ENCODE data around the gene TRAPPC10.

Gene TRAPPC10

DNA sequence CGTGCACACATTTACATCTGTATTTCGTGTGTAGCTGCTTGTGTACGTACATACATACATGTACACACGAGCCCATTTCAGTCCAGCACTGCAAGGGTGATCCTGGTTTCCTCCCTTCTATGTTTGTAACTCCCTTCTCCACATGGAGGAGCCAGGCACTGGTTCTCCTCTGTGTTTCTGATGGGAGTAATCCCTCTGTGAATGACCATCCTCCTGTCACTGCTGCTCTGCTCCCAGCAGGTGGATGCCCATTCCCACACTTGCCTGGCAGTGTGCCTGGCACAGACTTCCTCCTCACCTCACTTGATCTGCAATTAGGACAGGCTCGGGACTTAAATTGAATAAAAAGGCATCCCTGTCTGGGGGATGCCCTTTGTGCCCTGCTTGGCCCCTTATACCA, 37.1 kb downstream of the TRAPPC10 start:
- H3K4me3 ChIP-seq (ENCODE audit: low read depth in 1 of 2, low read length in 2 of 2), result no peak overlapping the region
- H3K36me3 ChIP-seq (ENCODE audit: control insufficient read depth in 1 of 2, insufficient read depth in 2 of 2, low read length in 2 of 2), result peaks cover 7 to 15% of the 10 kb centered on the region in 2 donors
- H3K4me1 ChIP-seq (ENCODE audit: control insufficient read depth in 1 of 2, insufficient read depth in 2 of 2, low read length in 2 of 2), result peaks cover 3 to 26% of the 10 kb centered on the region in 2 donors
- H3K9me3 ChIP-seq (ENCODE audit: control insufficient read depth in 1 of 2, low read length in 2 of 2), result no peaks in the 10 kb centered on the region
- H3K27me3 ChIP-seq (ENCODE audit: low read depth, low read length), result no peaks in the 10 kb centered on the region
- no peak overlapping the region for H3K27ac ChIP-seq (ENCODE audit: low read length)

DNA sequence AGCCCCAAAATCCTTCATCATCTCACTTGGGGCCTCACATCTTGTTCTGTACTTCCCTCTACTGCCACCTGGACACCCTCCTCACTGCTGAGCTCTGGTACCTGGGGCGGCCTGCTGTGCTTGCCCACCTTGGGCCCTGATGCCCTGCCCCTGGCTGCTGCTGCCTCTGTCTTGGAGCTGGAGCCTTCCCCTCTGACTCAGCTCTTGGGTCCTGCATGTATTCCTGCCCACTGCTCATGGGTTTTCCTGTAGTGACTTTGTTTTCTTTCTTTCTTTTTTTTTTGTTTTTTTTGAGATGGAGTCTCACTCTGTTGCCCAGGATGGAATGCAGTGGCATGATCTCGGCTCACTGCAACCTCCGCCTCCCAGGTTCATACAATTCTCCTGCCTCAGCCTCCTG, 37.5 kb downstream of the TRAPPC10 start:
- no peaks in the 10 kb centered on the region for H3K27me3 ChIP-seq (ENCODE audit: low read depth, low read length)
- H3K27ac ChIP-seq (ENCODE audit: low read length), result no peak overlapping the region
- H3K4me3 ChIP-seq (ENCODE audit: low read depth in 1 of 2, low read length in 2 of 2), result no peak overlapping the region
- H3K9me3 ChIP-seq (ENCODE audit: control insufficient read depth in 1 of 2, low read length in 2 of 2), result no peaks in the 10 kb centered on the region
- H3K36me3 ChIP-seq (ENCODE audit: control insufficient read depth in 1 of 2, insufficient read depth in 2 of 2, low read length in 2 of 2), result peaks cover 7 to 15% of the 10 kb centered on the region in 2 donors
- peaks cover 3 to 26% of the 10 kb centered on the region in 2 donors for H3K4me1 ChIP-seq (ENCODE audit: control insufficient read depth in 1 of 2, insufficient read depth in 2 of 2, low read length in 2 of 2)

DNA sequence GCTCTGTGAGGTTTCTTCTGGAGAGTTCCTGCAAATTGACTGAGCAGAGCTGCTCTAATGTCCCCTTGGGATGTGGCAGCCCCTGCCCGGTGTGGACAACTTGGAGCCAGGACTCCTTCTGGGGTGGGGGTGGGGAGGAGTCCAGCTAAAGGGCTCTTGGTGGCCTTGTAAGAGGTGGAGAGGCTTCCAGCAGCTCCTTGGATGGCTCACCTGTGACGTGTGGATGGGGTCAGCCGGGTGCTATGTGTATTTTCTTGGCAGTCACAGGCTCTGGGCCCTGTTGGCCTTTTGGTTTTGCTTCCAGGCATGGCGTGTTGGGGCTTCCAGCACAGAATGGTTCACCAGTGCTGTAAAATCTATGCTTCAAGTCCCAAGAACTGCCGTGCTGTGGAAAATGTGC, 38.2 kb downstream of the TRAPPC10 start:
- H3K4me1 ChIP-seq (ENCODE audit: control insufficient read depth in 1 of 2, insufficient read depth in 2 of 2, low read length in 2 of 2), result peaks cover 3 to 26% of the 10 kb centered on the region in 2 donors
- no peak overlapping the region for H3K4me3 ChIP-seq (ENCODE audit: low read depth in 1 of 2, low read length in 2 of 2)
- H3K27me3 ChIP-seq (ENCODE audit: low read depth, low read length), result no peaks in the 10 kb centered on the region
- H3K27ac ChIP-seq (ENCODE audit: low read length), result no peak overlapping the region
- H3K36me3 ChIP-seq (ENCODE audit: control insufficient read depth in 1 of 2, insufficient read depth in 2 of 2, low read length in 2 of 2), result peaks cover 7 to 15% of the 10 kb centered on the region in 2 donors
- H3K9me3 ChIP-seq (ENCODE audit: control insufficient read depth in 1 of 2, low read length in 2 of 2), result no peaks in the 10 kb centered on the region

DNA sequence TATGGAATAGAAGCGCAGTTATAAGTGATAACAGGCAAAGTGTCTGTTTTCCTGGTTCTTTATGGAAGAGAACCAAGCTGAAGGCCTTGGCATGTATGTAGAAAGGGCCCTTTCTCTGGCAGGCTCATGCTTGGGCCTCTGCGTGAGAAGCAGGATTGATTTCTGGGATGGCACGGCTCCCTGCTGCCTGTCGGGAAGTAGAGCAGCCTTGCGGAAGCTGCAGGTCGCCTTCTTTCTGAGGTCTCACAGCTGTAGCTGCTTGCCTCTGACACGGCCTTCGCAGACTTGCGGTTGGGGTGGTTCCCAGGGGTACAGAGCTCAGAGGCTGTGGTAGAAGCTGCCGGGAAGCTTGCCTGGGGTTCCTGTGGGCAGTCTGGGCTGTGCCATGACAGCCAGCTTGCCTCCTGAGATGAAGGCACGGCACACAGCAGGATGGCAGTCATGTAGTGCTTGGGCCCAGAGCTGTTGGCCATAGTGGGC, 39.4 kb downstream of the TRAPPC10 start:
- peak overlapping the region; percentile 74 for H3K27ac ChIP-seq (ENCODE audit: low read length)

DNA sequence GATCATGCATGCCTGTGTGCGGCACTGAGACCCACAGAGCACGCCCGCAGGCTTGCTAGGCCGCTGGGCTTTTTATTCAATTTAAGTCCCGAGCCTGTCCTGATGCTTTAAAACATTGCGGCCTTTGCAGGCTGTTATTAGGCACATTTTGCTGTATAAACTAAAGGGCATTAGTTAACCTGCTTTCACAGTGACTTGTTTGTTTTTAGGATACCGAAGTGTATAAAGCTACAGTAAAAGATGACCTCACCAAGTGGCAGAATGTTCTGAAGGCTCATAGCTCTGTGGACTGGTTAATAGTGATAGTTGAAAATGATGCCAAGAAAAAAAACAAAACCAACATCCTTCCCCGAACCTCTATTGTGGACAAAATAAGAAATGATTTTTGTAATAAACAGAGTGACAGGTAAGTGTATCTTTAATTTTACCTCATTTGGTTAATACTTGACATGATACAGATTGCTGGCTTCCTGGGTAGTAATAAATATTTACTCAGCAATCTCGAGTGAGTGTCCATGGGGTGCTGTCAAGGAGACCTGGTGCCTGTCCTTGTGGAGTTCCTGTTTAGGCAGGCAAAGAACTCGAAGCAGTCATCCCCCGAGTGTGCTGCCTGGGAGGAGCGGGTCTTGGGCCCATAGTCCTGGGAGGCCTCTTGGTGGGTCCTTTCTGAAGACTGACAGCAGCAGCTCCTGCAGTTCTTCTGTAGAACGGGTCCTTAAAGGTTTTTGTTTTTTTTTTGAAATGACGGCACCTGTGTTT, 40.1 kb downstream of the TRAPPC10 start:
- peaks cover 3 to 26% of the 10 kb centered on the region in 2 donors for H3K4me1 ChIP-seq (ENCODE audit: control insufficient read depth in 1 of 2, insufficient read depth in 2 of 2, low read length in 2 of 2)
- peaks cover 14 to 17% of the 10 kb centered on the region in 2 donors for H3K36me3 ChIP-seq (ENCODE audit: control insufficient read depth in 1 of 2, insufficient read depth in 2 of 2, low read length in 2 of 2)
- no peaks in the 10 kb centered on the region for H3K27me3 ChIP-seq (ENCODE audit: low read depth, low read length)
- H3K9me3 ChIP-seq (ENCODE audit: control insufficient read depth in 1 of 2, low read length in 2 of 2), result no peaks in the 10 kb centered on the region
- peak overlapping the region; percentile 74 for H3K27ac ChIP-seq (ENCODE audit: low read length)
- H3K4me3 ChIP-seq (ENCODE audit: low read depth in 1 of 2, low read length in 2 of 2), result peak overlapping the region in 1 of 2 donors; percentile 22

More for the DNA sequence above, 39.4 kb downstream of the TRAPPC10 start:
- no peaks in the 10 kb centered on the region for H3K27me3 ChIP-seq (ENCODE audit: low read depth, low read length)
- peaks cover 3 to 26% of the 10 kb centered on the region in 2 donors for H3K4me1 ChIP-seq (ENCODE audit: control insufficient read depth in 1 of 2, insufficient read depth in 2 of 2, low read length in 2 of 2)
- peak overlapping the region in 1 of 2 donors; percentile 21 for H3K4me3 ChIP-seq (ENCODE audit: low read depth in 1 of 2, low read length in 2 of 2)
- H3K36me3 ChIP-seq (ENCODE audit: control insufficient read depth in 1 of 2, insufficient read depth in 2 of 2, low read length in 2 of 2), result peaks cover 17% of the 10 kb centered on the region in 2 donors
- H3K9me3 ChIP-seq (ENCODE audit: control insufficient read depth in 1 of 2, low read length in 2 of 2), result no peaks in the 10 kb centered on the region

DNA sequence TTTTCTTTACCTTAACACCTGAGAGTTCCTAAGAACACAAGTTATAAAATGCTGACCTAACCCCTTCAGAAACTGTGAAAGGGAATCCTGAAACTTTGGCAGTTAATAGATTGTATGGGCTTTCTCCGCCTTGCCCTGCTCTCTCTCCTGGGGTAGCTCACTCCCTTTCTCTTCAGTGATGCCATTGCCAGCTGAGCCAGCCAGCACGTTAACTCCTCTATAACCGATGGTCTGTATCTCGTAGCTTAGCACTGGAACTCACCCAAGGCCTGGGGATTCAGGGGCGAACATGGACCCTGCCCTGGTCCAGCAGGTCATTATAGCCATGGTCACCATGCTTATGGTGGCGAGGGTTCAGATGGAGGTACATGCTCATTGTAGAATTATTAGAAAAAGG, 40.7 kb downstream of the TRAPPC10 start:
- H3K27ac ChIP-seq (ENCODE audit: low read length), result peak overlapping the region; percentile 74
- H3K4me1 ChIP-seq (ENCODE audit: control insufficient read depth in 1 of 2, insufficient read depth in 2 of 2, low read length in 2 of 2), result peaks cover 3 to 26% of the 10 kb centered on the region in 2 donors
- H3K36me3 ChIP-seq (ENCODE audit: control insufficient read depth in 1 of 2, insufficient read depth in 2 of 2, low read length in 2 of 2), result peaks cover 17% of the 10 kb centered on the region in 2 donors
- H3K9me3 ChIP-seq (ENCODE audit: control insufficient read depth in 1 of 2, low read length in 2 of 2), result no peaks in the 10 kb centered on the region
- H3K4me3 ChIP-seq (ENCODE audit: low read depth in 1 of 2, low read length in 2 of 2), result peak overlapping the region in 1 of 2 donors; percentile 22
- no peaks in the 10 kb centered on the region for H3K27me3 ChIP-seq (ENCODE audit: low read depth, low read length)

DNA sequence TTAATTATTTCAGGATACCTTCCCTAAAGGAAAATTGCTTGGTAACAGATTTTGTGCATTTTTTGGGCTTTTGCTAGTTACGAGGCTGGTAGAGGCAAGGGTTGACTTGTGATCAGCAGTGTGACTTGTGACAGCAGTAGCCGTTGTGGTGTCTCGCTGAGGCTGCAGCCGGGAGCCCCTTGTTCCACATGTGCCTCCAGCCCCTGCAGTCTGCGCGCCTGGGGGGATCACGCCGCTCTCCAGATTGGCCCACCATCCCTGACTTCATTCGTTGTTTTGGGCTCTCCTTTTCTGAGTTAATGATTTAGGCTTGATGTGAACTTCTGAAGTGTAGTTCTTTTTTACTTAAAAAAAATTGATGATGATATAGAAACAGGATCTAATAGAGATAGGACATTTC, 41.5 kb downstream of the TRAPPC10 start:
- H3K9me3 ChIP-seq (ENCODE audit: control insufficient read depth in 1 of 2, low read length in 2 of 2), result no peaks in the 10 kb centered on the region
- H3K27ac ChIP-seq (ENCODE audit: low read length), result no peak overlapping the region
- no peak overlapping the region for H3K4me3 ChIP-seq (ENCODE audit: low read depth in 1 of 2, low read length in 2 of 2)
- H3K4me1 ChIP-seq (ENCODE audit: control insufficient read depth in 1 of 2, insufficient read depth in 2 of 2, low read length in 2 of 2), result peaks cover 3 to 26% of the 10 kb centered on the region in 2 donors
- no peaks in the 10 kb centered on the region for H3K27me3 ChIP-seq (ENCODE audit: low read depth, low read length)
- peaks cover 22 to 23% of the 10 kb centered on the region in 2 donors for H3K36me3 ChIP-seq (ENCODE audit: control insufficient read depth in 1 of 2, insufficient read depth in 2 of 2, low read length in 2 of 2)

DNA sequence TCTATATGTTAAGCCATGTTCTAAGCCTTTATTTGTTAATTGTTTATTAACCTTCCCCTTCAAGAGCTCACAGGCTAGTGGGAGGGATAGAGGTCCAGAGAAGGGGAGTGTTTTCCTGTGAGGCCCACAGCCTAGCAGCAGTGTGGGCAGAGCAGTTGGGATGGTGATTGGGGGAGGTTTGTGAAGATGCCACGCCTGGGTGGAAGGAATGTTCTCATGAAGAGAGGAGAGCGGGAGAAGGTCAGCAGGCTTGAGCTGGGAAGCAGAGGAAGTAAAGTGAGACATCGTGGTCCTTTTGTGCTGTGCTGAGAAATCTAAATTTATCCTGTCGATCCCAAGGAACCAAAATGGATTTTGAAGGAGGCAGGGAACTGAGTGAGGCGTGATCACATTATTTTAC, 42.6 kb downstream of the TRAPPC10 start:
- Histone ChIP-seq H3K36me3 (ENCODE audit: control insufficient read depth in 1 of 2, insufficient read depth in 2 of 2, low read length in 2 of 2) (peaks cover 27 to 28% of the 10 kb centered on the region in 2 donors), H3K9me3 (ENCODE audit: control insufficient read depth in 1 of 2, low read length in 2 of 2) (no peaks in the 10 kb centered on the region), H3K27me3 (ENCODE audit: low read depth, low read length) (no peaks in the 10 kb centered on the region), H3K4me3 (ENCODE audit: low read depth in 1 of 2, low read length in 2 of 2) (no peak overlapping the region), H3K4me1 (ENCODE audit: control insufficient read depth in 1 of 2, insufficient read depth in 2 of 2, low read length in 2 of 2) (peaks cover 3 to 24% of the 10 kb centered on the region in 2 donors), H3K27ac (ENCODE audit: low read length) (peak overlapping the region; percentile 61)

DNA sequence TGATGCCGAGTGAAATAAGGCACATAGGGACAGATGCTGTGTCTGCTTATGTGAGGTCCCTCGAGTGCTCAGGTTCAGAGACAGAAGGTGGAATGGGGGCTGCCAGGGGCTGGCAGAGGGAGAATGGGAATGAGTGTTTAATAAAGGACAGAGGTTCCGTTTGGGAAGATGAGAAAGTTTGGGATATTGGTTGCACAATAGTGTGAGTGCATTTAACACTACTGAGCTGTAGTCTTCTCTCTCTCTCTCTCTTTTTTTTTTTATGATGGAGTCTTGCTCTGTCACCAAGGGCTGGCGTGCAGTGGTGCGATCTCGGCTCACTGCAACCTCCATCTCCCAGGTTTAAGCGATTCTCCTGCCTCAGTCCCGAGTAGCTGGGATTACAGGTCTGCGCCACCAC, 44.9 kb downstream of the TRAPPC10 start:
- Histone ChIP-seq H3K36me3 (ENCODE audit: control insufficient read depth in 1 of 2, insufficient read depth in 2 of 2, low read length in 2 of 2) (peaks cover 28 to 34% of the 10 kb centered on the region in 2 donors), H3K9me3 (ENCODE audit: control insufficient read depth in 1 of 2, low read length in 2 of 2) (no peaks in the 10 kb centered on the region), H3K27ac (ENCODE audit: low read length) (no peak overlapping the region), H3K4me1 (ENCODE audit: control insufficient read depth in 1 of 2, insufficient read depth in 2 of 2, low read length in 2 of 2) (peaks cover 0 to 7% of the 10 kb centered on the region in 2 donors), H3K27me3 (ENCODE audit: low read depth, low read length) (no peaks in the 10 kb centered on the region), H3K4me3 (ENCODE audit: low read depth in 1 of 2, low read length in 2 of 2) (no peak overlapping the region)

DNA sequence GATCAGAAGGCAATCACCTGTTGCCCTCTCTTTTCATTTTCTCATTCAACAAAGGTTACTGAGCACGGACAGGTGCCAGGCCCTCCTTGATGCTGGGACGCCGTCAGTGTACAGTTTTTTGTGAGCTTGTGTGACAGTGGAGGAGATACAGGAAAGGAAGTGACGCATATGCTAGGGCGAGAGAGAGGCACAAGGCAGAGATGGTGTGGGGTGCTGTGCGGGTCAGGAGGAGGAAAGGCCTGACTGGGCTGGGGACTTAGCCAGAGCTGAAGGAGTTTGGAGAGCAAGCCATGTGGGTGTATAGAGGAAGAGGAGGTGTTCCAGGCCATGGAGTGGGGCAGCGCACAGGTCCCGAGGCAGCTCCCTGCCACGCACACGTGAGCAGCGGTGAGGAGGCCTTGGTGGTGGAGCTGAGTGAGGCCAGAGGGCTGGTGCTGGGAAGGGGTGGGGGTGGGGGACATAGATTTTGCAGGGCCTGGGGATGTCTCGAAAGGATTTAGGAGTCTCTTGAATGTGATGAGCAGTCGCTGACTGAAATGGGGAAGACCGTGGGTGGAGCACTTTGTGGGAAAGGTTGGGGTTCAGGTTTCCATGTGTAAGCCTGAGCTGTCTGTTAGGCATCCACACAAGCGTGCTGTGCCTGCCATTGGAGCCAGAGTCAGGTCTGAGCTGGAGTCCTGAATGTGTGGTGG, 46.0 kb downstream of the TRAPPC10 start:
- Histone ChIP-seq H3K9me3 (ENCODE audit: control insufficient read depth in 1 of 2, low read length in 2 of 2) (no peaks in the 10 kb centered on the region), H3K27me3 (ENCODE audit: low read depth, low read length) (no peaks in the 10 kb centered on the region), H3K36me3 (ENCODE audit: control insufficient read depth in 1 of 2, insufficient read depth in 2 of 2, low read length in 2 of 2) (peaks cover 30 to 42% of the 10 kb centered on the region in 2 donors), H3K4me1 (ENCODE audit: control insufficient read depth in 1 of 2, insufficient read depth in 2 of 2, low read length in 2 of 2) (no peaks in the 10 kb centered on the region), H3K27ac (ENCODE audit: low read length) (no peak overlapping the region), H3K4me3 (ENCODE audit: low read depth in 1 of 2, low read length in 2 of 2) (no peak overlapping the region)

DNA sequence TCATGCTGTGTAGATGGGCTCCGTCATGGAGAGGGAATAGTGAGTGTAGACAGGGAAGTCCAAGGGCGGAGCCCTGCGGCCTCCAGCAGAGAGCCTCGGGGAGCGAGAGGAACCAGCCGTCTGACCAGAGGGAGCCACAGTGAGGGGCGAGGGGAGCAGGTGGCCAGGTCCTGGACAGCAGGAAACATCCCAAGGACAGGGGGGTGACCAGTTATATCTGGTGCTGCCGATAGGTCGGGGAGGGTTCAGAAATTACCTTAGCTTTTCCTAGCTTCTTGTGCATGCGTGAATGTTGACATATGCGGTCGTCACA, 46.5 kb downstream of the TRAPPC10 start:
- H3K27me3 ChIP-seq (ENCODE audit: low read depth, low read length), result no peaks in the 10 kb centered on the region
- H3K4me1 ChIP-seq (ENCODE audit: control insufficient read depth in 1 of 2, insufficient read depth in 2 of 2, low read length in 2 of 2), result no peaks in the 10 kb centered on the region
- no peak overlapping the region for H3K27ac ChIP-seq (ENCODE audit: low read length)
- H3K4me3 ChIP-seq (ENCODE audit: low read depth in 1 of 2, low read length in 2 of 2), result no peak overlapping the region
- H3K9me3 ChIP-seq (ENCODE audit: control insufficient read depth in 1 of 2, low read length in 2 of 2), result no peaks in the 10 kb centered on the region
- peaks cover 34 to 47% of the 10 kb centered on the region in 2 donors for H3K36me3 ChIP-seq (ENCODE audit: control insufficient read depth in 1 of 2, insufficient read depth in 2 of 2, low read length in 2 of 2)

Measured in muscle layer of duodenum (tissue), 2 donors.